ENCODE measurements around the gene PSMD9. TPM values are rescaled to one million over a fixed set of nuclear protein-coding genes. Genes with fewer than 3 reads are reported as not detected.
A peak's percentile ranks its signal among the peaks of the same experiment; 100 is the strongest.

The PSMD9 gene
- total RNA-seq (2021; ENCODE audit: unreplicated experiment) (62.7 TPM), Bru-seq, nascent RNA (percentile 72 among the genes with signal in this experiment), BruChase-seq, experiment 1, labeled RNA remaining after a 2-hour chase (percentile 87 among the genes with signal in this experiment), BruChase-seq, experiment 2, labeled RNA remaining after a 6-hour chase (percentile 91 among the genes with signal in this experiment)
- polyA plus RNA-seq (2012; ENCODE audit: insufficient read length): 109 TPM
- long read RNA-seq, transcript PSMD9-202 (2 exons, 2,087 nt): minor isoform, 8 of 102 reads
- long read RNA-seq, transcript PSMD9-207 (6 exons, 2,784 nt): major isoform, 84 of 102 reads
- long read RNA-seq, partial matches to known transcripts: 1 of 102 reads
- long read RNA-seq, other reads (novel, unspliced or antisense): 3 of 102 reads

GRCh38 chr12:121888478-121889273, at the start of gene PSMD9:
PSMD9 (plus strand) TSS chr12:121888790; CDS start chr12:121888857, 67 bp downstream.
- Histone ChIP-seq H3K4me3 (ENCODE audit: low read depth in 2 of 2, low read length in 2 of 2) (peak within 1 kb of the TSS; percentile 86 to 91), H3K9me3 (ENCODE audit: control insufficient read depth, insufficient read depth, low read depth, low read length) (no peaks in the 10 kb centered on the region), H3K36me3 (ENCODE audit: control insufficient read depth, insufficient read depth, low read length) (no peaks in the 10 kb centered on the region), H3K27ac (ENCODE audit: low read length) (peak within 1 kb of the TSS; percentile 98), H3K27me3 (ENCODE audit: control insufficient read depth, insufficient read depth, low read length) (no peaks in the 10 kb centered on the region), H3K4me1 (ENCODE audit: control insufficient read depth, insufficient read depth, low read length) (peaks cover 15% of the 10 kb centered on the region)
- intact Hi-C loops (cut with micrococcal nuclease; ENCODE audit: unreplicated experiment): loop anchor here (2.0 kb wide), 1 partner anchor 94 kb away; no protein-coding TSS in a partner anchor
- TSS peak; percentile 92 for BruUV-seq (replicated peaks)
- TF ChIP-seq REST (IDR thresholded peaks at IDR 0.05; ENCODE audit: insufficient read depth in 1 of 2, low read depth in 2 of 2, low read length in 1 of 2) (no peak), CTCF (IDR thresholded peaks at IDR 0.05) (peak; percentile 71), SIN3A (IDR thresholded peaks at IDR 0.05; ENCODE audit: borderline replicate concordance, insufficient read depth, low read depth, low read length) (peak; percentile 88; the same call in 1 of the 2 replicates), POLR2AphosphoS5 (IDR thresholded peaks at IDR 0.05; ENCODE audit: low read depth, low read length) (peak; percentile 84), TCF7L2 (IDR thresholded peaks at IDR 0.05; ENCODE audit: low read depth, low read length) (peak; percentile 50; the same call in 1 of the 2 replicates)
- peak; percentile 99 for ATAC-seq
- DNase-seq (ENCODE audit: low read depth, low spot score): peak; percentile 85
- in situ Hi-C loops (cut with HindIII; ENCODE audit: low pct_unique_long_range_greater_than_20kb, low sequenced_read_pairs): no loop called here
- ChIA-PET POLR2A (interaction anchor here (1.0 kb wide), 1 partner anchor 26 kb away, joined by 11 read pairs; no protein-coding TSS in a partner anchor), CTCF (interaction anchor here (0.5 to 1.6 kb wide), 6 partner anchors 19 to 94 kb away, joined by 3 to 21 read pairs (median 4); partner anchors contain the start of gene RHOF)

GRCh38 chr12:121839106-121839992, 49.2 kb upstream of the PSMD9 start:
- Histone ChIP-seq H3K9me3 (ENCODE audit: control insufficient read depth, insufficient read depth, low read depth, low read length) (no peaks in the 10 kb centered on the region), H3K4me3 (ENCODE audit: low read depth in 2 of 2, low read length in 2 of 2) (peak overlapping the region; percentile 76 to 80), H3K27ac (ENCODE audit: low read length) (peak overlapping the region; percentile 81), H3K27me3 (ENCODE audit: control insufficient read depth, insufficient read depth, low read length) (no peaks in the 10 kb centered on the region), H3K36me3 (ENCODE audit: control insufficient read depth, insufficient read depth, low read length) (no peaks in the 10 kb centered on the region), H3K4me1 (ENCODE audit: control insufficient read depth, insufficient read depth, low read length) (peaks cover 8% of the 10 kb centered on the region; the same call in 1 of the 2 replicates)
- in situ Hi-C loops (cut with HindIII; ENCODE audit: low pct_unique_long_range_greater_than_20kb, low sequenced_read_pairs): no loop called here
- ChIA-PET CTCF (interaction anchor here (0.6 kb wide), 1 partner anchor 25 kb away, joined by 8 read pairs; no protein-coding TSS in a partner anchor), POLR2A (interaction anchor here (0.5 kb wide), 1 partner anchor 23 kb away, joined by 5 read pairs; no protein-coding TSS in a partner anchor)
- ATAC-seq: peak; percentile 98
- peak; percentile 87 for DNase-seq (ENCODE audit: low read depth, low spot score)
- TF ChIP-seq TCF7L2 (IDR thresholded peaks at IDR 0.05; ENCODE audit: low read depth, low read length) (no peak), POLR2AphosphoS5 (IDR thresholded peaks at IDR 0.05; ENCODE audit: low read depth, low read length) (peak; percentile 32; the same call in 1 of the 2 replicates)
- BruUV-seq (replicated peaks): no TSS peak
- intact Hi-C loops (cut with micrococcal nuclease; ENCODE audit: unreplicated experiment): no loop called here

All from Panc1 (cell line).